ENCODE data around the gene DHRSX. TPM values are rescaled to one million over a fixed set of nuclear protein-coding genes. Genes with fewer than 3 reads are reported as not detected.

Gene DHRSX
- total and polyA plus RNA-seq, 2 donors (not counting 1 experiment from before 2014, with no cell fraction given) = 23.7 to 25.6 TPM

- TF ChIP-seq EZH2 (IDR thresholded peaks at IDR 0.05; ENCODE audit: low read length, missing control alignments) (no peak), CTCF (conservative IDR thresholded peaks at IDR 0.05 in 1 of 2, IDR thresholded peaks at IDR 0.05 in 1 of 2; ENCODE audit: low read depth in 1 of 2, low read length in 2 of 2) (no peak)
- H3K9ac ChIP-seq (ENCODE audit: insufficient read depth, low read length) = no peak overlapping the region
- no peak overlapping the region for H2AFZ ChIP-seq (ENCODE audit: low read length)
- H3K36me3 ChIP-seq (ENCODE audit: control insufficient read depth, insufficient read depth, low read length) = no peaks in the 10 kb centered on the region
- no peaks in the 10 kb centered on the region for H3K79me2 ChIP-seq (ENCODE audit: control insufficient read depth, insufficient read depth, low read length)
- H3K27ac ChIP-seq (ENCODE audit: insufficient read depth, low read length) = no peak overlapping the region
- DNase-seq (ENCODE audit: low read depth in 2 of 2) = no peak
- H3K27me3 ChIP-seq (ENCODE audit: control insufficient read depth, insufficient read depth, low read length) = no peaks in the 10 kb centered on the region
- H4K20me1 ChIP-seq (ENCODE audit: control insufficient read depth, extremely low read depth, insufficient read depth, low read length) = no peaks in the 10 kb centered on the region
- H3K4me1 ChIP-seq (ENCODE audit: control insufficient read depth, extremely low read depth, insufficient read depth, low read length) = no peaks in the 10 kb centered on the region
- H3K4me3 ChIP-seq (replicated peaks in 1 of 4; ENCODE audit: control extremely low read depth in 1 of 4, insufficient read depth in 1 of 4, low read depth in 3 of 4, low read length in 4 of 4) = no peak overlapping the region
- H3K4me2 ChIP-seq (ENCODE audit: extremely low read depth, insufficient read depth, low read length) = no peak overlapping the region
- no peaks in the 10 kb centered on the region for H3K9me3 ChIP-seq (ENCODE audit: control insufficient read depth, insufficient read depth, low read depth, low read length)
Observed at GRCh38 chrX:2332252-2332651, 168.5 kb downstream of the DHRSX start.

GRCh38 chrX:2330910-2331309 is 169.9 kb downstream of the DHRSX start:
- H3K9ac ChIP-seq (ENCODE audit: insufficient read depth, low read length) = no peak overlapping the region
- H3K9me3 ChIP-seq (ENCODE audit: control insufficient read depth, insufficient read depth, low read depth, low read length) = no peaks in the 10 kb centered on the region
- no peaks in the 10 kb centered on the region for H3K79me2 ChIP-seq (ENCODE audit: control insufficient read depth, insufficient read depth, low read length)
- H3K27ac ChIP-seq (ENCODE audit: insufficient read depth, low read length) = no peak overlapping the region
- DNase-seq (ENCODE audit: low read depth in 2 of 2) = no peak
- no peaks in the 10 kb centered on the region for H3K4me1 ChIP-seq (ENCODE audit: control insufficient read depth, extremely low read depth, insufficient read depth, low read length)
- H2AFZ ChIP-seq (ENCODE audit: low read length) = no peak overlapping the region
- no peaks in the 10 kb centered on the region for H3K36me3 ChIP-seq (ENCODE audit: control insufficient read depth, insufficient read depth, low read length)
- no peaks in the 10 kb centered on the region for H3K27me3 ChIP-seq (ENCODE audit: control insufficient read depth, insufficient read depth, low read length)
- TF ChIP-seq EZH2 (IDR thresholded peaks at IDR 0.05; ENCODE audit: low read length, missing control alignments) (no peak), CTCF (conservative IDR thresholded peaks at IDR 0.05 in 1 of 2, IDR thresholded peaks at IDR 0.05 in 1 of 2; ENCODE audit: low read depth in 1 of 2, low read length in 2 of 2) (no peak)
- no peaks in the 10 kb centered on the region for H4K20me1 ChIP-seq (ENCODE audit: control insufficient read depth, extremely low read depth, insufficient read depth, low read length)
- H3K4me2 ChIP-seq (ENCODE audit: extremely low read depth, insufficient read depth, low read length) = no peak overlapping the region
- no peak overlapping the region for H3K4me3 ChIP-seq (replicated peaks in 1 of 4; ENCODE audit: control extremely low read depth in 1 of 4, insufficient read depth in 1 of 4, low read depth in 3 of 4, low read length in 4 of 4)

- no peak for DNase-seq (ENCODE audit: low read depth in 2 of 2)
- Histone ChIP-seq H3K4me3 (replicated peaks in 1 of 4; ENCODE audit: control extremely low read depth in 1 of 4, insufficient read depth in 1 of 4, low read depth in 3 of 4, low read length in 4 of 4) (no peak overlapping the region), H3K36me3 (ENCODE audit: control insufficient read depth, insufficient read depth, low read length) (no peaks in the 10 kb centered on the region), H3K27me3 (ENCODE audit: control insufficient read depth, insufficient read depth, low read length) (no peaks in the 10 kb centered on the region), H3K27ac (ENCODE audit: insufficient read depth, low read length) (no peak overlapping the region), H3K4me2 (ENCODE audit: extremely low read depth, insufficient read depth, low read length) (no peak overlapping the region), H3K9ac (ENCODE audit: insufficient read depth, low read length) (no peak overlapping the region), H3K9me3 (ENCODE audit: control insufficient read depth, insufficient read depth, low read depth, low read length) (no peaks in the 10 kb centered on the region), H3K79me2 (ENCODE audit: control insufficient read depth, insufficient read depth, low read length) (no peaks in the 10 kb centered on the region), H2AFZ (ENCODE audit: low read length) (no peak overlapping the region), H4K20me1 (ENCODE audit: control insufficient read depth, extremely low read depth, insufficient read depth, low read length) (no peaks in the 10 kb centered on the region), H3K4me1 (ENCODE audit: control insufficient read depth, extremely low read depth, insufficient read depth, low read length) (no peaks in the 10 kb centered on the region)
- TF ChIP-seq CTCF (conservative IDR thresholded peaks at IDR 0.05 in 1 of 2, IDR thresholded peaks at IDR 0.05 in 1 of 2; ENCODE audit: low read depth in 1 of 2, low read length in 2 of 2) = no peak
- TF ChIP-seq EZH2 (IDR thresholded peaks at IDR 0.05; ENCODE audit: low read length, missing control alignments) = no peak
Observed at GRCh38 chrX:2330487-2330886, 170.3 kb downstream of the DHRSX start.
